Suprapubic skin (tissue), 4 donors: ENCODE data around the gene CCSER2. TPM values are rescaled to one million over a fixed set of nuclear protein-coding genes. Genes with fewer than 3 reads are reported as not detected.

ENCODE experiments used
- DNase-seq, 2 donors: peaks; one replicate each; pipeline ENCODE4 v3.0.0-alpha.2; 2019; ENCODE audit warnings: low spot score in 2 of 2
- H3K27ac ChIP-seq: fragments of 200-600 bp; sonication (generic); one replicate; pipeline ENCODE4 v1.5.1; 2019
- H3K27me3 ChIP-seq: fragments of 200-600 bp; sonication (generic); one replicate; pipeline ENCODE4 v1.5.1; 2019
- H3K36me3 ChIP-seq: fragments of 200-600 bp; sonication (generic); one replicate; pipeline ENCODE4 v1.5.1; 2019
- H3K4me1 ChIP-seq: fragments of 200-600 bp; sonication (generic); one replicate; pipeline ENCODE4 v1.5.1; 2019
- H3K4me3 ChIP-seq: fragments of 200-600 bp; sonication (generic); one replicate; pipeline ENCODE4 v1.5.1; 2019; ENCODE audit warnings: mild to moderate bottlenecking
- H3K9me3 ChIP-seq: fragments of 200-600 bp; sonication (generic); one replicate; pipeline ENCODE4 v1.5.1; 2019
- CTCF ChIP-seq, 2 donors: fragments of 200-600 bp in 1 of 2; fragments of 450-650 bp in 1 of 2; sonication (generic) in 1 of 2; IDR thresholded peaks; one replicate each; pipeline ENCODE4 v1.5.1; 2016 to 2019; ENCODE audit warnings: antibody characterized with exemption in 2 of 2, mild to moderate bottlenecking in 1 of 2, moderate library complexity in 1 of 2
- EP300 ChIP-seq: sonication (generic); formaldehyde crosslinking; IDR thresholded peaks from one replicate; pipeline ENCODE4 v1.6.1; 2017; ENCODE audit warnings: antibody characterized with exemption
- POLR2A ChIP-seq, 2 donors: fragments of 450-650 bp; IDR thresholded peaks; one replicate each; pipeline ENCODE4 v1.6.1; 2017; ENCODE audit warnings: antibody characterized with exemption in 2 of 2, mild to moderate bottlenecking in 2 of 2, moderate library complexity in 2 of 2
- POLR2AphosphoS5 ChIP-seq, 3 donors: sonication (generic); formaldehyde crosslinking; IDR thresholded peaks; one replicate each; pipeline ENCODE4 v1.6.1; 2017; ENCODE audit warnings: antibody characterized with exemption in 3 of 3
- WGBS: methylation state at CpG from one replicate; pipeline ENCODE4 v1.1.5; 2018; 5-methylcytosine and 5-hydroxymethylcytosine counted together
- total RNA-seq, 4 donors: library from RNA; depleted of rRNA; stranded (reverse); fragments of >200 nt; gene quantifications; one replicate each; pipeline ENCODE4 v1.1.0, GENCODE V29; 2016

Gene CCSER2
- total RNA-seq, 4 donors from 2014 or later = 39.8 to 52.7 (median 47.9) TPM

- no peak overlapping the region for H3K27ac ChIP-seq
Observed at GRCh38 chr10:84366041-84366440, 37.7 kb downstream of the CCSER2 start.

GRCh38 chr10:84367256-84367655, 38.9 kb downstream of the CCSER2 start:
- 91% methylated on average over 6 of the region's 6 CpGs for WGBS
- Histone ChIP-seq H3K27me3 (no peaks in the 10 kb centered on the region), H3K4me1 (peaks cover 8% of the 10 kb centered on the region), H3K9me3 (no peaks in the 10 kb centered on the region), H3K4me3 (no peak overlapping the region), H3K36me3 (peaks cover 13% of the 10 kb centered on the region), H3K27ac (no peak overlapping the region)
- no peak for DNase-seq
- no peak for TF ChIP-seq EP300
- TF ChIP-seq POLR2AphosphoS5 (IDR thresholded peaks at IDR 0.05) = no peak
- TF ChIP-seq CTCF (IDR thresholded peaks at IDR 0.05) = no peak
- TF ChIP-seq POLR2A (IDR thresholded peaks at IDR 0.05) = no peak

More at GRCh38 chr10:84366041-84366440, 37.7 kb downstream of the CCSER2 start:
- Histone ChIP-seq H3K4me1 (peaks cover 18% of the 10 kb centered on the region), H3K27me3 (no peaks in the 10 kb centered on the region), H3K9me3 (no peaks in the 10 kb centered on the region), H3K36me3 (peaks cover 2% of the 10 kb centered on the region), H3K4me3 (no peak overlapping the region)
- no peak for DNase-seq
- WGBS = 98% methylated on average over 4 of the region's 4 CpGs
- TF ChIP-seq CTCF (IDR thresholded peaks at IDR 0.05) = no peak
- TF ChIP-seq POLR2AphosphoS5 (IDR thresholded peaks at IDR 0.05) = no peak
- TF ChIP-seq EP300 = no peak
- no peak for TF ChIP-seq POLR2A (IDR thresholded peaks at IDR 0.05)

- TF ChIP-seq EP300 = no peak
- no peak for TF ChIP-seq POLR2AphosphoS5 (IDR thresholded peaks at IDR 0.05)
- no peak for TF ChIP-seq POLR2A (IDR thresholded peaks at IDR 0.05)
- TF ChIP-seq CTCF (IDR thresholded peaks at IDR 0.05) = no peak
- Histone ChIP-seq H3K27ac (no peak overlapping the region), H3K4me3 (no peak overlapping the region), H3K36me3 (peaks cover 23% of the 10 kb centered on the region), H3K4me1 (no peaks in the 10 kb centered on the region), H3K9me3 (no peaks in the 10 kb centered on the region), H3K27me3 (no peaks in the 10 kb centered on the region)
- WGBS = 88% methylated on average over 1 of the region's 1 CpG
- no peak for DNase-seq
Observed at GRCh38 chr10:84368828-84369227, 40.4 kb downstream of the CCSER2 start.

- no peak for TF ChIP-seq EP300
- TF ChIP-seq CTCF (IDR thresholded peaks at IDR 0.05) = no peak
- TF ChIP-seq POLR2AphosphoS5 (IDR thresholded peaks at IDR 0.05) = no peak
- no peak for TF ChIP-seq POLR2A (IDR thresholded peaks at IDR 0.05)
- WGBS = 62% methylated on average over 1 of the region's 1 CpG
- no peak overlapping the region for H3K4me3 ChIP-seq
- H3K36me3 ChIP-seq = peaks cover 32% of the 10 kb centered on the region
- no peak overlapping the region for H3K27ac ChIP-seq
- no peaks in the 10 kb centered on the region for H3K4me1 ChIP-seq
- H3K27me3 ChIP-seq = no peaks in the 10 kb centered on the region
- DNase-seq = no peak
- H3K9me3 ChIP-seq = no peaks in the 10 kb centered on the region
Observed at GRCh38 chr10:84370283-84370682, 41.9 kb downstream of the CCSER2 start.

GRCh38 chr10:84371944-84372343, 43.6 kb downstream of the CCSER2 start:
- H3K36me3 ChIP-seq = peaks cover 32% of the 10 kb centered on the region
- no peaks in the 10 kb centered on the region for H3K9me3 ChIP-seq
- no peak overlapping the region for H3K27ac ChIP-seq
- H3K4me3 ChIP-seq = no peak overlapping the region
- no peak for TF ChIP-seq POLR2AphosphoS5 (IDR thresholded peaks at IDR 0.05)
- TF ChIP-seq POLR2A (IDR thresholded peaks at IDR 0.05) = no peak
- TF ChIP-seq CTCF (IDR thresholded peaks at IDR 0.05) = no peak
- TF ChIP-seq EP300 = no peak
- DNase-seq = no peak
- H3K27me3 ChIP-seq = no peaks in the 10 kb centered on the region
- peaks cover 6% of the 10 kb centered on the region for H3K4me1 ChIP-seq
- WGBS = 91% methylated on average over 2 of the region's 2 CpGs
